RWPE2 (cell line): ENCODE results near the gene MAB21L2.

Experiments
- ATAC-seq: fragments of 200-7000 bp; cut with Tn5 transposase; 3 replicates; pipeline ENCODE4 v1.9.1; 2021; ENCODE audit warnings: low read depth
- DNase-seq: peaks from one replicate; pipeline ENCODE4 v3.0.0-alpha.2; 2020; ENCODE audit warnings: low spot score
- H3K27ac ChIP-seq: fragments of 450-650 bp; 2 replicates; pipeline ENCODE4 v1.5.1; 2017; ENCODE audit warnings: mild to moderate bottlenecking; ENCODE audit not compliant: poor library complexity, severe bottlenecking
- H3K27me3 ChIP-seq: fragments of 250-450 bp; sonication (Bioruptor Pico); 2 replicates; pipeline ENCODE4 v1.5.1; 2021; ENCODE audit warnings: mild to moderate bottlenecking, moderate library complexity; ENCODE audit not compliant: insufficient read depth, poor library complexity, severe bottlenecking
- H3K36me3 ChIP-seq: fragments of 250-450 bp; sonication (Bioruptor Pico); 2 replicates; pipeline ENCODE4 v1.5.1; 2020; ENCODE audit warnings: low read depth, mild to moderate bottlenecking, moderate library complexity
- H3K4me1 ChIP-seq: fragments of 250-450 bp; sonication (Bioruptor Pico); 2 replicates; pipeline ENCODE4 v1.5.1; 2021; ENCODE audit warnings: mild to moderate bottlenecking, moderate library complexity; ENCODE audit not compliant: insufficient read depth, poor library complexity, severe bottlenecking
- H3K4me3 ChIP-seq: fragments of 250-450 bp; sonication (Bioruptor Pico); 2 replicates; pipeline ENCODE4 v1.5.1; 2021; ENCODE audit warnings: mild to moderate bottlenecking, moderate library complexity; ENCODE audit not compliant: severe bottlenecking
- H3K9me3 ChIP-seq: fragments of 250-450 bp; sonication (Bioruptor Pico); 2 replicates; pipeline ENCODE4 v1.5.1; 2021; ENCODE audit warnings: mild to moderate bottlenecking, moderate library complexity; ENCODE audit not compliant: severe bottlenecking
- CTCF ChIP-seq: fragments of 450-650 bp; IDR thresholded peaks from one replicate; pipeline ENCODE4 v1.5.1; 2017; ENCODE audit warnings: mild to moderate bottlenecking, moderate library complexity; ENCODE audit not compliant: poor library complexity, severe bottlenecking

Gene MAB21L2

DNA sequence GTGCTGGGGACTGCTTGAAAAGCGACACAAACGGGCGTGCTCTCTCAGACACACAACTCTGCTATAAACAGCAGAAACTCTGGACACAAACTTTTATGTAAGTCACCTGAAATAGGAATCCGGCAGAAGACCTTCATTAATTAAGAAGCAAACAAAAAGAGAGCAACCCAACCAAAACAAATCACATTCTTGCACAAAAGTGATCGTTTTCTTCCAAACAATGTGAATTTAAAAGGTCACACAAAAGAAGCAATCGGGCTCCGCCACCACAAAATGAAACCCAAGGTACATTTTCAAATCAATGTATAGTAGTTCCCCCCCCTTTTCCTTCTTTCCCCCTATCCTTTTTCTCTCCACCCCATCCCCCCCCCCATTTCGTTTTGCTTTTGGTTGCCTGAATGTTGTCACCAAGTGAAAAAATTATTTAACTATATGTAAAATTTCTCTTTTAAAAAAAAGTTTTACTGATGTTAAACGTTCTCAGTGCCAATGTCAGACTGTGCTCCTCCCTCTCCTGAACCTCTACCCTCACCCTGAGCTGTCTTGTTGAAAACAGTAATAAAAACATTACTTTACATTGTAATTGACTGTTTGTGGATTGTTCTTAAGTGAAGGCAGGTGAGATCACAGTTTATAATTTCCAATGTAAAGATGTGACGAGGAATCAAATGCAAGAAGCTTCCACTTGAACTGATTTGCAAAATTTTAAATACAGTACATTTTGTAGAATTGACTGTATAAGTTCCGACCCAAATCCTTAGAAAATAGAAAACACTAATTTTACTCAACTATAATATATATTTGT, 2.4 kb downstream of the MAB21L2 start:
- Histone ChIP-seq H3K4me1 (no peaks in the 10 kb centered on the region), H3K27me3 (no peaks in the 10 kb centered on the region), H3K4me3 (no peak overlapping the region), H3K27ac (no peak overlapping the region), H3K36me3 (0 out of 2 replicates have a peak, but pooled peaks cover 8% of the 10 kb centered on the region), H3K9me3 (no peaks in the 10 kb centered on the region)
- no peak for TF ChIP-seq CTCF
- ATAC-seq (no peak), DNase-seq (no peak)

- Histone ChIP-seq H3K9me3 (no peaks in the 10 kb centered on the region), H3K36me3 (peaks cover 11% of the 10 kb centered on the region; the same call in 1 of the 2 replicates), H3K27me3 (no peaks in the 10 kb centered on the region), H3K4me3 (no peak overlapping the region), H3K27ac (no peak overlapping the region), H3K4me1 (no peaks in the 10 kb centered on the region)
- no peak for DNase-seq
- no peak for TF ChIP-seq CTCF
- no peak for ATAC-seq
Observed at GRCh38 chr4:150585611-150586010, 3.7 kb downstream of the MAB21L2 start.

DNA sequence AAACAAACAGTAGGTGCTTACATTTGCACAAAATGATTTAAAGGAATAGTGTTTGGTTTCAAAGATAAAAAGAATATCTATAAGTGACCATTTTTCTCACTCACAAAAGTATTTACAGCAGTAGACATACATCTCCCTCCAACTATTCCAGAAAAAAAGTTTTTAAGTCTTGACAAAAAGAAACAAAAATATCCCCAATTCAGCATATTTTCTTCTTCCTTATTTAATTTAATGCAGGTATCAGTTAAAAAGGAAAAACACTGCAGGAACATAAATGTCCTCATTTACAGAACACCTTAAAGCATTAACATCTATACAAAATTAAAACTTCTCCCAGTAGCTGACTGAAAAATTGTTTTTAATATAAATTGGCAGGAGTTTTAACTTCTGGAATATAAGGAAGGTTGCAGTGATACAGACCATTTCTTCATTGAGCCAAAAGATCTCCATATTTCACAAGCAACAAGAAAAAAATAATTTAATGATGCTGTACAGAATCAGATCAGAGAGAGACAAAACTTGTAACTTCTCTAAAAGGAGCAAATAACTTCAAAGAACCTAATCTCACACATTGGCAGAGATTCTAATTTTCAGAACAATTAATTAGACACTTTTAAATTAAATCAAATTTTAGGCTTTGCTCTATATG, 4.3 kb downstream of the MAB21L2 start:
- Histone ChIP-seq H3K9me3 (no peaks in the 10 kb centered on the region), H3K36me3 (peaks cover 11% of the 10 kb centered on the region; the same call in 1 of the 2 replicates), H3K27me3 (no peaks in the 10 kb centered on the region), H3K27ac (no peak overlapping the region), H3K4me1 (no peaks in the 10 kb centered on the region), H3K4me3 (no peak overlapping the region)
- no peak for DNase-seq
- TF ChIP-seq CTCF = no peak
- ATAC-seq = no peak

DNA sequence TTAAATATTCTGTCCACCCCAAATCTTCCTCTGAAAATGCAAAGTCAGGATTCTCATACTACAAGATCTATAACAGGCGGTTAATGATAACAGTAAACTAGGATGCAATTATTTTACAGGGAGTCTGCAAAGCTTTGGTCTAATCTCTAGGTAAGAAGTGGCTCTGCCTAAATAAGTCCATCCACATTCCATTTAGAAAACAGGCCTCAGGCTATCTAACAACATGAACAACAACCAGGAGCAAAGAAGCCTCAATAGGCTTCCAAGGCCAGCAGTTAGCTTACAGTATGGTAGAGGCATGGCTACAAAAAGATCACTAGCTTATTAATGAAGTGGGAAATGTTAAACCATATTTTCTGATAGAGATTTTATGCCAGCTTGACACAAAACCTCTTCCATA, 6.4 kb downstream of the MAB21L2 start:
- no peak for ATAC-seq

More for the DNA sequence above, 6.4 kb downstream of the MAB21L2 start:
- H3K4me1 ChIP-seq = no peaks in the 10 kb centered on the region
- H3K27me3 ChIP-seq = no peaks in the 10 kb centered on the region
- H3K27ac ChIP-seq = no peak overlapping the region
- H3K4me3 ChIP-seq = no peak overlapping the region
- peaks cover 11% of the 10 kb centered on the region; the same call in 1 of the 2 replicates for H3K36me3 ChIP-seq
- no peaks in the 10 kb centered on the region for H3K9me3 ChIP-seq
- DNase-seq = no peak
- no peak for TF ChIP-seq CTCF
